ENCODE results near the gene ADH1A.
"Not testable (repeated sequence)": the region's sequence is repeated elsewhere in the genome, so short reads cannot be mapped to it uniquely, and the experiment has no call there.

ADH1A gene

GRCh38 chr4:99281261-99281660, 9.5 kb downstream of the ADH1A start:
- DNase-seq (ENCODE audit: low read depth) = no peak

GRCh38 chr4:99276417-99276816, 14.4 kb downstream of the ADH1A start:
- no peak for DNase-seq (ENCODE audit: low read depth)

- no peak for DNase-seq (ENCODE audit: low read depth)
Observed at GRCh38 chr4:99275885-99276284, 14.9 kb downstream of the ADH1A start.

GRCh38 chr4:99275050-99275449, 15.7 kb downstream of the ADH1A start:
- no peak for DNase-seq (ENCODE audit: low read depth)

GRCh38 chr4:99273704-99274103, 17.1 kb downstream of the ADH1A start:
- DNase-seq (ENCODE audit: low read depth) = no peak

- DNase-seq (ENCODE audit: low read depth) = no peak
Observed at GRCh38 chr4:99264927-99265326, 25.9 kb downstream of the ADH1A start.

GRCh38 chr4:99252746-99253145, 38.0 kb downstream of the ADH1A start:
- no peak for DNase-seq (ENCODE audit: low read depth)

GRCh38 chr4:99248714-99249113, 42.1 kb downstream of the ADH1A start:
- no peak for DNase-seq (ENCODE audit: low read depth)

GRCh38 chr4:99235955-99236354, 54.8 kb downstream of the ADH1A start:
- DNase-seq (ENCODE audit: low read depth) = no peak

- no peak for DNase-seq (ENCODE audit: low read depth)
Observed at GRCh38 chr4:99234331-99235010, 56.3 kb downstream of the ADH1A start.

- not testable (repeated sequence) for DNase-seq (ENCODE audit: low read depth)
Observed at GRCh38 chr4:99233397-99233796, 57.4 kb downstream of the ADH1A start.

- DNase-seq (ENCODE audit: low read depth) = not testable (repeated sequence)
Observed at GRCh38 chr4:99228706-99229105, 62.1 kb downstream of the ADH1A start.

- DNase-seq (ENCODE audit: low read depth) = not testable (repeated sequence)
Observed at GRCh38 chr4:99227646-99228045, 63.1 kb downstream of the ADH1A start.
